Neural cell (in vitro differentiated cells): ENCODE data around the gene JPH2. TPM values are rescaled to one million over a fixed set of nuclear protein-coding genes. Genes with fewer than 3 reads are reported as not detected.

Experiments
- H2AFZ ChIP-seq: fragments of 200-600, 300-800 bp; sonication (generic), shearing (Covaris generic); 2 replicates; pipeline ENCODE4 v1.6.0; 2014; ENCODE audit warnings: low read depth, mild to moderate bottlenecking, antibody characterized with exemption, low read length, moderate library complexity
- H3F3A ChIP-seq: fragments of 200-600 bp; shearing (Covaris generic); 2 replicates; pipeline ENCODE4 v1.6.1; 2016; ENCODE audit warnings: mild to moderate bottlenecking, moderate library complexity, mixed read lengths, antibody characterized with exemption, low read length; ENCODE audit not compliant: insufficient read depth, poor library complexity, severe bottlenecking
- H3K27ac ChIP-seq: fragments of 200-600, 300-800 bp; sonication (generic), shearing (Covaris generic); 2 replicates; pipeline ENCODE4 v1.5.1; 2014; ENCODE audit warnings: mild to moderate bottlenecking, low read length, moderate library complexity
- H3K27me3 ChIP-seq: fragments of 300-800, 200-600 bp; sonication (generic), shearing (Covaris generic); 2 replicates; pipeline ENCODE4 v1.6.0; 2014; ENCODE audit warnings: mild to moderate bottlenecking, low read depth, low read length, moderate library complexity; ENCODE audit not compliant: insufficient read depth
- H3K36me3 ChIP-seq: fragments of 300-800, 200-600 bp; sonication (generic), shearing (Covaris generic); 2 replicates; pipeline ENCODE4 v1.5.1; 2014; ENCODE audit warnings: mild to moderate bottlenecking, antibody characterized with exemption, low read length, moderate library complexity; ENCODE audit not compliant: insufficient read depth
- H3K4me2 ChIP-seq: fragments of 300-800, 200-600 bp; sonication (generic), shearing (Covaris generic); 2 replicates; pipeline ENCODE4 v1.6.0; 2014; ENCODE audit warnings: mild to moderate bottlenecking, low read length
- H3K4me3 ChIP-seq: fragments of 300-800, 200-600 bp; sonication (generic), shearing (Covaris generic); 2 replicates; pipeline ENCODE4 v1.5.1; 2014; ENCODE audit warnings: mild to moderate bottlenecking, low read length, moderate library complexity
- H3K79me2 ChIP-seq: fragments of 200-600 bp; shearing (Covaris generic); replicated peaks from 2 replicates; pipeline ENCODE4 v1.6.0; 2014; ENCODE audit warnings: mild to moderate bottlenecking, low read length, moderate library complexity; ENCODE audit not compliant: insufficient read depth
- H3K9ac ChIP-seq: fragments of 300-800, 200-600 bp; sonication (generic), shearing (Covaris generic); 2 replicates; pipeline ENCODE4 v1.6.1; 2016; ENCODE audit warnings: mild to moderate bottlenecking, low read length, mixed read lengths
- H3K9me2 ChIP-seq: fragments of 200-600 bp; shearing (Covaris generic); 2 replicates; pipeline ENCODE4 v1.6.1; 2016; ENCODE audit warnings: mild to moderate bottlenecking, low read length, mixed read lengths; ENCODE audit not compliant: insufficient read depth
- H3K9me3 ChIP-seq: fragments of 200-600, 300-800 bp; sonication (generic), shearing (Covaris generic); 2 replicates; pipeline ENCODE4 v1.6.1; 2016; ENCODE audit warnings: mild to moderate bottlenecking, mixed run types, low read length, moderate library complexity, mixed read lengths
- H4K20me1 ChIP-seq: fragments of 200-600 bp; shearing (Covaris generic); 2 replicates; pipeline ENCODE4 v1.6.1; 2016; ENCODE audit warnings: mild to moderate bottlenecking, mixed run types; ENCODE audit not compliant: insufficient read depth
- CTCF ChIP-seq: fragments of 450-650 bp; IDR thresholded peaks from 2 replicates; pipeline ENCODE4 v1.5.1; 2014; ENCODE audit warnings: antibody characterized with exemption, mild to moderate bottlenecking, moderate library complexity; ENCODE audit not compliant: poor library complexity, severe bottlenecking
- EP300 ChIP-seq: fragments of 450-650 bp; conservative IDR thresholded peaks from 2 replicates; pipeline ENCODE4 v1.6.1; 2014; ENCODE audit warnings: antibody characterized with exemption, mild to moderate bottlenecking, moderate library complexity; ENCODE audit not compliant: poor library complexity, severe bottlenecking
- EZH2 ChIP-seq: fragments of 200-600, 300-800 bp; shearing (Covaris generic), sonication (generic); IDR thresholded peaks from 2 replicates; pipeline ENCODE4 v1.6.1; 2014; ENCODE audit warnings: antibody characterized with exemption, low read length, borderline replicate concordance, mild to moderate bottlenecking; ENCODE audit not compliant: insufficient read depth, poor library complexity, severe bottlenecking
- MXI1 ChIP-seq: fragments of 450-650 bp; conservative IDR thresholded peaks from 2 replicates; pipeline ENCODE4 v1.6.1; 2014; ENCODE audit warnings: antibody characterized with exemption, mild to moderate bottlenecking; ENCODE audit not compliant: poor library complexity, severe bottlenecking
- POLR2AphosphoS5 ChIP-seq: IDR thresholded peaks from 2 replicates; pipeline ENCODE4 v1.6.1; 2012
- RAD21 ChIP-seq: fragments of 450-650 bp; conservative IDR thresholded peaks from 2 replicates; pipeline ENCODE4 v1.6.1; 2014; ENCODE audit warnings: antibody characterized with exemption, mild to moderate bottlenecking, moderate library complexity
- REST ChIP-seq: IDR thresholded peaks from 2 replicates; pipeline ENCODE4 v1.6.1; 2012; ENCODE audit warnings: borderline replicate concordance
- SMC3 ChIP-seq: fragments of 450-650 bp; conservative IDR thresholded peaks from 2 replicates; pipeline ENCODE4 v1.6.1; 2014; ENCODE audit warnings: antibody characterized with exemption, mild to moderate bottlenecking, moderate library complexity; ENCODE audit not compliant: poor library complexity
- TAF1 ChIP-seq: IDR thresholded peaks from 2 replicates; pipeline ENCODE4 v1.6.1; 2012; ENCODE audit warnings: low read depth
- polyA plus RNA-seq: library from polyadenylated mRNA; depleted of rRNA; stranded (reverse); fragments of >200 nt; gene quantifications from 2 replicates; pipeline ENCODE4 v1.2.3, GENCODE V29; 2014

Gene JPH2
- polyA plus RNA-seq, 1 donor from 2014 or later: not detected

GRCh38 chr20:44075950-44076232 is 111.1 kb downstream of the JPH2 start:
- no peaks in the 10 kb centered on the region for H3F3A ChIP-seq
- H3K9me3 ChIP-seq: no peaks in the 10 kb centered on the region
- no peaks in the 10 kb centered on the region for H3K27me3 ChIP-seq
- no peak overlapping the region for H3K27ac ChIP-seq
- no peaks in the 10 kb centered on the region for H3K36me3 ChIP-seq
- no peak overlapping the region for H3K9ac ChIP-seq
- H2AFZ ChIP-seq: no peak overlapping the region
- no peaks in the 10 kb centered on the region for H3K9me2 ChIP-seq
- H3K79me2 ChIP-seq: no peaks in the 10 kb centered on the region
- no peak overlapping the region for H3K4me2 ChIP-seq
- H4K20me1 ChIP-seq: no peaks in the 10 kb centered on the region
- TF ChIP-seq MXI1 (no peak), RAD21 (no peak), REST (no peak), EZH2 (no peak), POLR2AphosphoS5 (no peak), TAF1 (no peak), SMC3 (no peak), CTCF (no peak), EP300 (no peak)
- no peak overlapping the region for H3K4me3 ChIP-seq

GRCh38 chr20:44075191-44075949 is 111.6 kb downstream of the JPH2 start:
- TF ChIP-seq TAF1: no peak
- no peak for TF ChIP-seq MXI1
- no peak for TF ChIP-seq POLR2AphosphoS5
- no peak for TF ChIP-seq SMC3
- TF ChIP-seq CTCF: no peak
- no peak for TF ChIP-seq EZH2
- TF ChIP-seq RAD21: no peak
- no peak for TF ChIP-seq REST
- no peak for TF ChIP-seq EP300
- Histone ChIP-seq H4K20me1 (no peaks in the 10 kb centered on the region), H3K9me2 (no peaks in the 10 kb centered on the region), H3K9me3 (no peaks in the 10 kb centered on the region), H3K4me3 (no peak overlapping the region), H3K79me2 (no peaks in the 10 kb centered on the region), H3F3A (no peaks in the 10 kb centered on the region), H3K9ac (no peak overlapping the region), H3K36me3 (no peaks in the 10 kb centered on the region), H3K27me3 (no peaks in the 10 kb centered on the region), H3K27ac (no peak overlapping the region), H2AFZ (no peak overlapping the region), H3K4me2 (no peak overlapping the region)
